MM.1S (cell line): ENCODE measurements around the gene PLEKHJ1.

Experiments used
- CTCF ChIP-seq: fragments of 300-600 bp; sonication (generic); IDR thresholded peaks from 2 replicates; pipeline ENCODE4 v1.5.1; 2016; ENCODE audit warnings: antibody characterized with exemption, low read length, mixed read lengths
- EZH2 ChIP-seq: fragments of 300-600 bp; sonication (generic); optimal IDR thresholded peaks from 2 replicates; pipeline ENCODE3; 2017; ENCODE audit warnings: low read depth, mild to moderate bottlenecking, antibody characterized with exemption, low read length, mixed read lengths
- EZH2phosphoT487 ChIP-seq: fragments of 300-600 bp; sonication (generic); IDR thresholded peaks from 2 replicates; pipeline ENCODE4 v1.6.1; 2018; ENCODE audit warnings: antibody characterized with exemption, low read length

GRCh38 chr19:2266183-2266993 is 30.3 kb upstream of the PLEKHJ1 start:
- TF ChIP-seq EZH2 (no peak), CTCF (no peak), EZH2phosphoT487 (no peak)
